RWPE1 (cell line): Measurements from ENCODE around the gene RUVBL1.

Experiments
- CTCF ChIA-PET: fragments of 350-600 bp; sonication (Branson Sonifier 250); formaldehyde crosslinking; extraction: SDS; loops from one replicate; lab custom pipeline; 2021; lab: Yijun Ruan, JAX
- POLR2A ChIA-PET: fragments of 400-600 bp; formaldehyde crosslinking; extraction: SDS; loops from one replicate; lab custom pipeline; 2020; ENCODE audit warnings: antibody characterized with exemption; ENCODE audit not compliant: low non-redundant PET; lab: Yijun Ruan, JAX
- DNase-seq: peaks from one replicate; pipeline ENCODE4 v3.0.0; 2012; ENCODE audit warnings: low spot score
- H3K27ac ChIP-seq: fragments of 450-650 bp; 2 replicates; pipeline ENCODE4 v1.5.1; 2017
- CTCF ChIP-seq: fragments of 450-650 bp; conservative IDR thresholded peaks from 2 replicates; pipeline ENCODE4 v1.5.1; 2017; ENCODE audit warnings: low read depth, mild to moderate bottlenecking

RUVBL1 gene

DNA sequence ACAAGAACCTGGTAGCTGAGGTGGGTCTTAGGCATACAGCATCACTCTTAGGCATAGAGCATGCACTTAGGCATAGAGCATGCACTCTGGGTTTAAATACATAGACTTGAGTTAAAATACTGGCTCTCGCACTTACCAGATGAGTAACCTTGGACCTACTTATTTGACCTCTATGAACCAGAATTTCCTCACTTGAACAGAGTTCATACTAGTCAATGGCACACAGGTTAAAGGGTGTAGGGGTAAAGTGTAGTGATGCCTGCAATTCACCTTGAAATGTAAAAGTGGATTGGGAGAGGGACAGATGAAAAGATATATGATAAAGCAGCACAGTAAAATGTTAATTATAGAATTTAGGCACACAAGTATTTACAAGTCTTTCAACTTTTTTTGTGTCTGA, 1.6 kb downstream of the RUVBL1 start:
- DNase-seq = no peak
- ChIA-PET CTCF (no interaction called here), POLR2A (interaction anchor here (0.7 kb wide), 1 partner anchor 26 kb away, joined by 4 read pairs; no protein-coding TSS in a partner anchor)
- no peak overlapping the region for H3K27ac ChIP-seq
- TF ChIP-seq CTCF = no peak

- ChIA-PET POLR2A (no interaction called here), CTCF (no interaction called here)
- no peak overlapping the region for H3K27ac ChIP-seq
- no peak for TF ChIP-seq CTCF
- DNase-seq = no peak
Measured at GRCh38 chr3:128113817-128114794, 9.5 kb downstream of the RUVBL1 start.

- peak; percentile 80 for DNase-seq
- TF ChIP-seq CTCF = no peak
- CTCF ChIA-PET = interaction anchor here (0.6 to 1.6 kb wide), 3 partner anchors 37 to 881 kb away, joined by 3 to 4 read pairs (median 3); no protein-coding TSS in a partner anchor
- POLR2A ChIA-PET = no interaction called here
- peak overlapping the region; percentile 52 for H3K27ac ChIP-seq
Measured at GRCh38 chr3:128112357-128112968, 11.1 kb downstream of the RUVBL1 start.

- ChIA-PET POLR2A (interaction anchor here (0.6 kb wide), 1 partner anchor 14 kb away, joined by 5 read pairs; no protein-coding TSS in a partner anchor), CTCF (interaction anchor here (0.7 kb wide), 1 partner anchor 12 kb away, joined by 3 read pairs; no protein-coding TSS in a partner anchor)
- no peak overlapping the region for H3K27ac ChIP-seq
- no peak for TF ChIP-seq CTCF
- no peak for DNase-seq
Measured at GRCh38 chr3:128111147-128111546, 12.5 kb downstream of the RUVBL1 start.

DNA sequence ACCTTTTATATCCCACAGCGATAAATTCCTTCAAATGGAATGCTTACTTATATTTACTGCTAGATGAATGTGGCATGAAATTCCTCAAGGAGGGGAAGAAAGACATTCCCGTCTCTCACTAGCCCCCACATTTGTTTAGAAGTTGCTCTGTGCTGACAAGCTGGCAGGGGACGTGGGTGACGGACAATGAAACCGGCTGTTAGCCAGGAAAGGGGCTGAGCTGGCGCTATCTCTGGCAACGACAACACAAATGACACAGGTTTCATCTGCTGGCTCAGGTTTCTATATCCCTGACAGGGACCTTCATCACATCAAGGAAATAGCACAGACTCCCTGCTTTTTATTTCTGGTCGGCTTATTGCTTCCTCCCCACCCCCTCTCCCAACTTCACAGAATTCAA, 15.8 kb downstream of the RUVBL1 start:
- ChIA-PET CTCF (no interaction called here), POLR2A (no interaction called here)
- TF ChIP-seq CTCF = no peak
- DNase-seq = no peak
- no peak overlapping the region for H3K27ac ChIP-seq

DNA sequence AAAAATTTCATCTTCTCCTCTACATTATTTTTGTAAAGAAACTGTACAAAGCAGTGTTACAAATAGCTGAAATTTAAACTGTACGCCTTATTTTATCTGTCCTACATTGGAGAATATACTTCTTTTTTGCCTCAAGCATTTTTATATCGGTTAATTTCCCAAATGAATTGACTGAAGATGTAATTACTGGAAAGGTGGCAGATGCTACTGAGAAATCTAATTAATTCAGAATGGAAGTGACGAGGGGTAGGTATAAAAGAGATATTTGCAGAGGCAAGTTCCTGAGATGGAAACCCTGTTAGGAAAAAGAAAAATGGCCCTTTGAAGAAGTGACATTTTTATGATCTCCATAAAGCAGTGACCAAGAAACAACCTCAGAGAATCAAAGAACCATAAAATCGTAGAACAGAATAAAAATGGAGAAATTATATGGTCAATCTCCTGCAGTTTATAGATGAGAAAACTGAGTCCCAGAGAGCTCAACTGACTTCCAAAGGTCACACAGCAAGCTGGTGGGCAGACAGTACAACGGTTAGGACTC, 20.4 kb downstream of the RUVBL1 start:
- POLR2A ChIA-PET = interaction anchor here (1.1 kb wide), 1 partner anchor 21 kb away, joined by 4 read pairs; the partner anchor contains the start of gene RUVBL1
- no peak for TF ChIP-seq CTCF
- CTCF ChIA-PET = interaction anchor here (0.5 kb wide), 1 partner anchor 602 kb away, joined by 3 read pairs; no protein-coding TSS in a partner anchor
- H3K27ac ChIP-seq = no peak overlapping the region
- no peak for DNase-seq
